Heart left ventricle (tissue), 16 donors: Measurements from ENCODE around the gene STARD9. TPM values are rescaled to one million over a fixed set of nuclear protein-coding genes. Genes with fewer than 3 reads are reported as not detected.

Source experiments
- ATAC-seq, 4 donors: fragments of 200-7000 bp; cut with Tn5 transposase; one replicate each; pipeline ENCODE4 v1.9.1; 2020 to 2022; ENCODE audit warnings: moderate library complexity in 4 of 4, mild to moderate bottlenecking in 3 of 4, moderate number of reproducible peaks in 1 of 4
- DNase-seq, 5 donors: peaks; one replicate each; pipeline ENCODE4 v3.0.0-alpha.2; 2020
- H3K27ac ChIP-seq, 12 donors: fragments of 200-600 bp; sonication (generic) in 4 of 12; one replicate each; pipeline versions ENCODE4 v1.5.0 to v1.8.0; 2016 to 2022; ENCODE audit warnings: mild to moderate bottlenecking in 2 of 12
- H3K27me3 ChIP-seq, 9 donors: fragments of 200-600 bp; sonication (generic) in 2 of 9; one replicate each; pipeline versions ENCODE4 v1.5.1 to v1.8.0; 2016 to 2022; ENCODE audit warnings: mild to moderate bottlenecking in 3 of 9
- H3K36me3 ChIP-seq, 9 donors: fragments of 200-600 bp; sonication (generic) in 2 of 9; one replicate each; pipeline versions ENCODE4 v1.5.0 to v1.8.0; 2018 to 2022; ENCODE audit warnings: mild to moderate bottlenecking in 2 of 9
- H3K4me1 ChIP-seq, 12 donors: fragments of 200-600 bp; sonication (generic) in 4 of 12; one replicate each; pipeline versions ENCODE4 v1.5.0 to v1.8.0; 2016 to 2022; ENCODE audit warnings: mild to moderate bottlenecking in 3 of 12
- H3K4me3 ChIP-seq, 12 donors: fragments of 200-600 bp; sonication (generic) in 4 of 12; one replicate each; pipeline versions ENCODE4 v1.5.0 to v1.8.0; 2017 to 2022; ENCODE audit warnings: mild to moderate bottlenecking in 9 of 12, moderate library complexity in 4 of 12
- H3K9me3 ChIP-seq, 12 donors: fragments of 200-600 bp; sonication (generic) in 4 of 12; one replicate each; pipeline versions ENCODE4 v1.5.0 to v1.8.0; 2016 to 2022; ENCODE audit warnings: mild to moderate bottlenecking in 1 of 12
- CTCF ChIP-seq, 12 donors: fragments of 200-600 bp; sonication (generic) in 4 of 12; IDR thresholded peaks; one replicate each; pipeline versions ENCODE4 v1.5.0 to v1.8.0; 2018 to 2022; ENCODE audit warnings: antibody characterized with exemption in 12 of 12, mild to moderate bottlenecking in 5 of 12
- POLR2A ChIP-seq, 2 donors: fragments of 450-650 bp; IDR thresholded peaks; one replicate each; pipeline ENCODE4 v1.6.1; 2017; ENCODE audit warnings: antibody characterized with exemption in 2 of 2, mild to moderate bottlenecking in 2 of 2, moderate library complexity in 2 of 2
- WGBS, 4 donors: extraction: QIAGEN DNeasy Blood & Tissue Kit in 2 of 4; methylation state at CpG; one replicate each; pipeline versions ENCODE4 v1.1.5 to v1.1.7; 2013 to 2018; 5-methylcytosine and 5-hydroxymethylcytosine counted together
- intact Hi-C, 10 donors: fragments of 100-400 bp; cut with DNase I; formaldehyde crosslinking; loops; one replicate each; pipeline versions ENCODE4 v1.11.1 to v1.14.2; 2022
- polyA plus RNA-seq, 2 donors: library from polyadenylated mRNA; stranded (reverse); fragments of 200-250 nt; gene quantifications; one replicate each; pipeline ENCODE4 v1.2.3, GENCODE V29; 2013
- total RNA-seq, 9 donors: library from RNA; depleted of rRNA in 2 of 9; stranded (reverse); fragments of >200 nt in 2 of 9; fragmentation: NEBNext Ultra II Directional in 3 of 9; extraction: Animal tissue kit (Norgen Biotek cat#: 25700) in 3 of 9; gene quantifications; one replicate each; pipeline versions ENCODE4 v1.1.0 to v1.2.4, GENCODE V29; 2016 to 2023
- donor health status: ischemic (EF 13 %, LVEDD 7.1; RV severe dilation, severe dysfunction).
- donor health status: healthy with polysubstance abuse.
- donor health status: DM: no; HTN: yes; CAD: no.
- donor health status: DM: no; HTN: no; CAD: no.
- donor health status: ischemic (EF 25% LVEDD 6.9; RV normal size, moderate dysfunction).
- donor health status: ischemic (EF 25% LVEDD 5.7; RV mildly dilated, moderate dysfunction).
- donor health status: healthy.
- donor health status: DM: yes; HTN: yes; CAD: no.
- donor health status: ischemic (EF 35%, LVEDD 5.7; RV mildly dilated, moderate dysfunction).
- donor health status: nonischemic (EF 11% LVEDD 7.7; RV severe dilation, severe dysfunction).
- donor health status: DM: yes; HTN: yes; CAD: no.
- donor health status: PGD.
- donor health status: ischemic (EF 29% LVEDD 5.4; RV normal size, mild dysfunction).
- donor health status: nonischemic (EF 23%, LVEDD 6.1; RV moderate dilation, normal function).

Gene STARD9
- total and polyA plus RNA-seq, 11 donors: 3.7 to 11.1 (median 8.0) TPM

DNA sequence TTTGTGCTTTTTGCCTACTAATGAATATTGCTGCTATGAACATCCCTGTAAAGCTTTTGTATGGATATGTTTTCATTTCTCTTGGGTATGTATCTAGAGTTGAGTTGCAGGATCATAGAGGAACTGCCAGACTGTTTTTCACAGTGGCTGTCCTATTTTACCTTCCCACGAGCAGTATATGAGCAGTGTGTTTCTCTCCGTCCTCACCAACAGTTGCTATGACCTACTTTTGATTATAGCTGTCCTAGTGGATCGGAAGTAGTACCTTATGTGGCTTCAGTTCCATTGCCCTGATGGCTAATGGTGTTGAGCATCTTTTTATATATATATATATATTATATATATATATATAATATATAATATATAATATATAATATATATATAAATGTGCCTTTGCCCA, 136.3 kb downstream of the STARD9 start:
- Histone ChIP-seq H3K36me3 (peaks cover 0 to 15% (median 2%) of the 10 kb centered on the region in 9 donors), H3K9me3 (no peaks in the 10 kb centered on the region), H3K4me1 (peaks cover 0 to 7% (median 3%) of the 10 kb centered on the region in 12 donors), H3K27me3 (no peaks in the 10 kb centered on the region), H3K27ac (no peak overlapping the region), H3K4me3 (no peak overlapping the region)
- DNase-seq (no peak), ATAC-seq (peak in 3 of 4 donors; percentile 30 to 48 (median 34))
- WGBS, 4 donors: 55 to 76% (median 69%) methylated on average over 3 of the region's 3 CpGs
- intact Hi-C loops: no loop called here
- TF ChIP-seq CTCF (IDR thresholded peaks at IDR 0.05) (no peak), POLR2A (IDR thresholded peaks at IDR 0.05) (no peak)

DNA sequence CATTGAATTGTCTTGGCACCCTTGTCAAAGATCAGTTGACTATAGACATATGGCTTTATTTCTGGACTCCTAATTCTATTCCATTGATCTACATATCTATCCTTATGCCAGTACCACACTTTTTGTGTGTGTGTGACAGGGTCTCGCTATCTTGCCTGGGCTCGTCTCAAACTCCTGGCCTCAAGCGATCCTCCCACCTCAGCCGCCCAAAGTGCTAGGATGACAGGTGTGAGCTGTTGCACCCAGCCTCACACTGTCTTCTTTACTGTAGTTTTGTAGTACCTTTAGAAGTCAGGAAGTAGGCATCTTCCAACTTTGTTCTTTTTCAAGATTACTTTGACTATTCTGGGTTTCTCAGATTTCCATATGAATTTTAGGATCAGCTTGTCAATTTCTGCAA, 137.2 kb downstream of the STARD9 start:
- WGBS, 4 donors: 94 to 98% (median 95%) methylated on average over 4 of the region's 4 CpGs
- intact Hi-C loops: no loop called here
- TF ChIP-seq POLR2A (IDR thresholded peaks at IDR 0.05): no peak
- no peak for TF ChIP-seq CTCF (IDR thresholded peaks at IDR 0.05)
- H3K27me3 ChIP-seq: no peaks in the 10 kb centered on the region
- DNase-seq (peak in 1 of 5 donors; percentile 7), ATAC-seq (no peak)
- H3K4me1 ChIP-seq: peaks cover 0 to 3% (median 0%) of the 10 kb centered on the region in 12 donors
- H3K4me3 ChIP-seq: no peak overlapping the region
- H3K36me3 ChIP-seq: peaks cover 0 to 23% (median 5%) of the 10 kb centered on the region in 9 donors
- no peak overlapping the region for H3K27ac ChIP-seq
- H3K9me3 ChIP-seq: no peaks in the 10 kb centered on the region

GRCh38 chr15:42716125-42716524, 140.7 kb downstream of the STARD9 start:
- ATAC-seq (no peak), DNase-seq (no peak)
- H3K27ac ChIP-seq: no peak overlapping the region
- no peaks in the 10 kb centered on the region for H3K9me3 ChIP-seq
- H3K4me3 ChIP-seq: no peak overlapping the region
- no peaks in the 10 kb centered on the region for H3K4me1 ChIP-seq
- H3K36me3 ChIP-seq: peaks cover 0 to 54% (median 39%) of the 10 kb centered on the region in 9 donors
- TF ChIP-seq CTCF (IDR thresholded peaks at IDR 0.05) (no peak), POLR2A (IDR thresholded peaks at IDR 0.05) (no peak)
- intact Hi-C loops: no loop called here
- 96 to 98% (median 97%) methylated on average over 5 of the region's 5 CpGs for WGBS, 4 donors
- no peaks in the 10 kb centered on the region for H3K27me3 ChIP-seq

DNA sequence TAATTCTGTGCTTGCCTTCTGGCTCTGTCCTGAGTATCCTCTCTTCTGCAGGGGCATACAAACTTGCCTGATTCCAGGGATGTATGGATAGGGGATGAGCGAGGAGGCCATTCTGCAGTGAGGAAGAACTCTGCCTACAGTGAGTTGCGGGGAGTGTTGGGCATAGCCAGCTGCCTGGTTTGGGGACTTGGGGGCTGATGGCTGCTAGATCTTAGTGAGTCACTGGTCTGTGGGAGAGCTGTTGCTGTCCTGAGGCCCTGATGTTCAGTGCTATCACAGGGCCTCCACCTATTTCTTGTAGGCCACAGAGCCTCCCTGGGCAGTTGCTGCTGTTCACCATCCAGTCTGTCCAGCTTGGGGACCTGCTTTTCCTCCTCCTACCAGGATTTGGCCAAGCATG, 141.2 kb downstream of the STARD9 start:
- Histone ChIP-seq H3K9me3 (no peaks in the 10 kb centered on the region), H3K4me3 (no peak overlapping the region), H3K27me3 (no peaks in the 10 kb centered on the region), H3K36me3 (peaks cover 0 to 59% (median 41%) of the 10 kb centered on the region in 9 donors), H3K4me1 (no peaks in the 10 kb centered on the region), H3K27ac (no peak overlapping the region)
- intact Hi-C loops: no loop called here
- TF ChIP-seq CTCF (IDR thresholded peaks at IDR 0.05) (no peak), POLR2A (IDR thresholded peaks at IDR 0.05) (no peak)
- WGBS, 4 donors: 89 to 100% (median 96%) methylated on average over 2 of the region's 2 CpGs
- ATAC-seq: no peak
- no peak for DNase-seq
